H1 (cell line): ENCODE measurements around the gene CD53. TPM values are rescaled to one million over a fixed set of nuclear protein-coding genes. Genes with fewer than 3 reads are reported as not detected.

Experiments used
- CTCF ChIA-PET: fragments of 300-600 bp; sonication (Branson Sonifier 250); formaldehyde crosslinking; loops from one replicate; lab custom pipeline; 2021; ENCODE audit not compliant: partially characterized antibody; lab: Charles Lee
- POLR2A ChIA-PET: fragments of 300-600 bp; sonication (Branson Sonifier 250); formaldehyde crosslinking; loops from one replicate; lab custom pipeline; 2021; ENCODE audit warnings: inconsistent platforms; ENCODE audit not compliant: partially characterized antibody; lab: Charles Lee
- DNase-seq, 2 experiments: peaks; one replicate each; pipeline versions ENCODE4 v3.0.0 to v3.0.0-alpha.2; 2010 to 2022; ENCODE audit warnings: low spot score in 2 of 2, low read depth in 1 of 2, mixed read lengths in 1 of 2
- FAIRE-seq: peaks from 2 replicates; lab custom pipeline; 2011; peaks lifted over from hg19 to GRCh38; lab: Jason Lieb, UNC
- H2AFZ ChIP-seq: 2 replicates; pipeline ENCODE4 v1.8.1; 2012; ENCODE audit warnings: low read length, inconsistent platforms
- H2AK5ac ChIP-seq: 2 replicates; pipeline ENCODE4 v1.6.1; 2013; ENCODE audit warnings: low read depth, low read length
- H2BK120ac ChIP-seq: replicated peaks from 2 replicates; pipeline ENCODE3; 2013; ENCODE audit warnings: low read depth, low read length, inconsistent platforms
- H2BK12ac ChIP-seq: 2 replicates; pipeline ENCODE4 v1.6.1; 2013; ENCODE audit warnings: low read depth, low read length
- H2BK15ac ChIP-seq: 2 replicates; pipeline ENCODE4 v1.6.1; 2013; ENCODE audit warnings: low read length
- H2BK20ac ChIP-seq: 2 replicates; pipeline ENCODE4 v1.6.1; 2013; ENCODE audit warnings: low read length
- H2BK5ac ChIP-seq: 2 replicates; pipeline ENCODE4 v1.6.1; 2013; ENCODE audit warnings: low read depth, low read length
- H3K14ac ChIP-seq: 2 replicates; pipeline ENCODE4 v1.6.1; 2013; ENCODE audit warnings: inconsistent platforms; ENCODE audit not compliant: insufficient read length
- H3K18ac ChIP-seq: 2 replicates; pipeline ENCODE4 v1.6.1; 2013; ENCODE audit warnings: low read length; ENCODE audit errors: extremely low read depth
- H3K23ac ChIP-seq: 2 replicates; pipeline ENCODE4 v1.6.1; 2013; ENCODE audit warnings: inconsistent platforms; ENCODE audit not compliant: insufficient read length
- H3K23me2 ChIP-seq: 2 replicates; pipeline ENCODE4 v1.6.1; 2013; ENCODE audit warnings: low read depth, low read length
- H3K27ac ChIP-seq: 2 replicates; pipeline ENCODE4 v1.6.1; 2011; ENCODE audit warnings: low read depth, low read length, inconsistent platforms
- H3K27me3 ChIP-seq, 4 experiments: replicated peaks in 1 of 4; 1 replicate in 1 of 4; 2 replicates in 3 of 4; pipeline versions ENCODE4 v1.6.1 to v1.8.1; 2011 to 2013; ENCODE audit warnings: low read length in 3 of 4, mild to moderate bottlenecking in 3 of 4, inconsistent platforms in 2 of 4, mixed read lengths in 2 of 4, moderate library complexity in 1 of 4; ENCODE audit not compliant: control insufficient read depth in 3 of 4, insufficient read depth in 3 of 4; ENCODE audit errors: extremely low read depth in 1 of 4
- H3K36me3 ChIP-seq, 4 experiments: 2 replicates each; pipeline versions ENCODE4 v1.6.1 to v1.8.1; 2011 to 2013; ENCODE audit warnings: mild to moderate bottlenecking in 4 of 4, low read length in 3 of 4, moderate library complexity in 2 of 4, control low read depth in 1 of 4, inconsistent platforms in 1 of 4; ENCODE audit not compliant: insufficient read depth in 4 of 4, control insufficient read depth in 2 of 4
- H3K4ac ChIP-seq: replicated peaks from 2 replicates; pipeline ENCODE3; 2013; ENCODE audit warnings: low read length, low read depth, mixed read lengths, inconsistent platforms; ENCODE audit not compliant: insufficient read length
- H3K4me1 ChIP-seq, 4 experiments: replicated peaks in 1 of 4; 1 replicate in 1 of 4; 2 replicates in 3 of 4; pipeline versions ENCODE4 v1.6.1 to v1.8.1; 2011 to 2013; ENCODE audit warnings: low read length in 3 of 4, inconsistent platforms in 2 of 4, mixed read lengths in 1 of 4; ENCODE audit not compliant: insufficient read depth in 4 of 4, control insufficient read depth in 3 of 4
- H3K4me2 ChIP-seq, 2 experiments: 2 replicates each; pipeline versions ENCODE4 v1.6.1 to v1.8.1; 2011 to 2013; ENCODE audit warnings: low read depth in 2 of 2, low read length in 2 of 2, control low read depth in 1 of 2, inconsistent platforms in 1 of 2, mild to moderate bottlenecking in 1 of 2; ENCODE audit not compliant: insufficient read depth in 1 of 2
- H3K4me3 ChIP-seq, 4 experiments: fragments of 200-600, 300-600 bp in 1 of 4; sonication (generic), shearing (Covaris generic), sonication (Bioruptor Twin) in 1 of 4; 2 replicates each; pipeline versions ENCODE4 v1.5.1 to v1.8.1; 2011 to 2016; ENCODE audit warnings: low read length in 4 of 4, low read depth in 3 of 4, control low read depth in 2 of 4, inconsistent platforms in 2 of 4, mild to moderate bottlenecking in 2 of 4, mixed read lengths in 1 of 4, moderate library complexity in 1 of 4; ENCODE audit not compliant: insufficient read depth in 2 of 4; ENCODE audit errors: extremely low read depth in 1 of 4
- H3K56ac ChIP-seq: replicated peaks from 2 replicates; pipeline ENCODE3; 2013; ENCODE audit warnings: low read depth, mild to moderate bottlenecking, mixed read lengths, low read length, inconsistent platforms; ENCODE audit not compliant: insufficient read length
- H3K79me1 ChIP-seq: 2 replicates; pipeline ENCODE4 v1.6.1; 2013; ENCODE audit warnings: low read depth, low read length, control low read depth
- H3K79me2 ChIP-seq, 2 experiments: 2 replicates each; pipeline versions ENCODE4 v1.6.1 to v1.8.1; 2012 to 2013; ENCODE audit warnings: low read length in 2 of 2, mild to moderate bottlenecking in 2 of 2, inconsistent platforms in 1 of 2; ENCODE audit not compliant: insufficient read depth in 2 of 2, control insufficient read depth in 1 of 2
- H3K9ac ChIP-seq, 4 experiments: replicated peaks in 1 of 4; 1 replicate in 1 of 4; 2 replicates in 3 of 4; pipeline versions ENCODE4 v1.6.1 to v1.8.1; 2011 to 2013; ENCODE audit warnings: low read depth in 3 of 4, low read length in 3 of 4, control low read depth in 2 of 4, mild to moderate bottlenecking in 2 of 4, moderate library complexity in 2 of 4, inconsistent platforms in 1 of 4; ENCODE audit errors: extremely low read depth in 1 of 4
- H3K9me3 ChIP-seq, 2 experiments: 2 replicates each; pipeline versions ENCODE4 v1.6.1 to v1.8.1; 2012 to 2013; ENCODE audit warnings: mild to moderate bottlenecking in 2 of 2, moderate library complexity in 2 of 2, control low read depth in 1 of 2, inconsistent platforms in 1 of 2, low read depth in 1 of 2, low read length in 1 of 2, mixed read lengths in 1 of 2; ENCODE audit not compliant: insufficient read depth in 2 of 2
- H4K20me1 ChIP-seq, 2 experiments: replicated peaks in 1 of 2; 2 replicates each; pipeline versions ENCODE3 to v1.8.1; 2011 to 2013; ENCODE audit warnings: inconsistent platforms in 2 of 2, low read length in 2 of 2, mild to moderate bottlenecking in 1 of 2; ENCODE audit not compliant: insufficient read depth in 2 of 2, control insufficient read depth in 1 of 2
- H4K5ac ChIP-seq: 2 replicates; pipeline ENCODE4 v1.6.1; 2013; ENCODE audit warnings: low read length, low read depth, mixed read lengths, inconsistent platforms; ENCODE audit not compliant: insufficient read length
- H4K8ac ChIP-seq: 2 replicates; pipeline ENCODE4 v1.8.0; 2013; ENCODE audit warnings: mild to moderate bottlenecking, moderate library complexity, low read length, inconsistent platforms; ENCODE audit not compliant: insufficient read depth; ENCODE audit errors: extremely low read depth
- H4K91ac ChIP-seq: replicated peaks from 2 replicates; pipeline ENCODE3; 2013; ENCODE audit warnings: low read length, mixed read lengths, inconsistent platforms; ENCODE audit not compliant: insufficient read length
- ASH2L ChIP-seq: fragments of 200-600, 300-600 bp; sonication (generic); IDR thresholded peaks from one replicate; pipeline ENCODE4 v1.7.1; 2017; ENCODE audit warnings: low read length
- CEBPB ChIP-seq: IDR thresholded peaks from 2 replicates; pipeline ENCODE4 v1.6.1; 2012; ENCODE audit warnings: low read depth, low read length
- CREB1 ChIP-seq: IDR thresholded peaks from 2 replicates; pipeline ENCODE4 v1.6.1; 2012; ENCODE audit warnings: inconsistent platforms
- CTBP2 ChIP-seq: IDR thresholded peaks from 2 replicates; pipeline ENCODE4 v1.7.0; 2011; ENCODE audit warnings: borderline replicate concordance, mild to moderate bottlenecking, moderate library complexity, mixed read lengths, low read length; ENCODE audit not compliant: insufficient read depth, insufficient read length
- HDAC6 ChIP-seq: IDR thresholded peaks from one replicate; pipeline ENCODE4 v1.7.1; 2012; ENCODE audit warnings: low read depth, mild to moderate bottlenecking, inconsistent platforms, low read length, moderate library complexity
- MAFK ChIP-seq: IDR thresholded peaks from 2 replicates; pipeline ENCODE4 v1.6.1; 2012; ENCODE audit warnings: low read depth, mild to moderate bottlenecking, improper control_type of control experiment, low read length
- RAD21 ChIP-seq, 2 experiments: IDR thresholded peaks in 1 of 2; conservative IDR thresholded peaks in 1 of 2; 2 replicates each; pipeline ENCODE4 v1.6.1; 2011; ENCODE audit warnings: low read depth in 2 of 2, low read length in 2 of 2, improper control_type of control experiment in 1 of 2, inconsistent platforms in 1 of 2, mild to moderate bottlenecking in 1 of 2, moderate library complexity in 1 of 2
- SIN3A ChIP-seq, 2 experiments: IDR thresholded peaks in 1 of 2; conservative IDR thresholded peaks in 1 of 2; 2 replicates each; pipeline ENCODE4 v1.6.1; 2011 to 2012; ENCODE audit warnings: low read length in 2 of 2, improper control_type of control experiment in 1 of 2, low read depth in 1 of 2, mild to moderate bottlenecking in 1 of 2
- SUZ12 ChIP-seq: fragments of 200-600 bp; sonication (generic); IDR thresholded peaks from 2 replicates; pipeline ENCODE4 v1.6.1; 2012; ENCODE audit warnings: mild to moderate bottlenecking, inconsistent platforms, low read length, moderate library complexity, mixed read lengths
- TEAD4 ChIP-seq: IDR thresholded peaks from 2 replicates; pipeline ENCODE4 v1.6.1; 2012; ENCODE audit warnings: low read depth, low read length, inconsistent platforms, mixed read lengths
- WGBS, 2 experiments: shearing (Covaris generic) in 1 of 2; methylation state at CpG; one replicate each; pipeline versions ENCODE4 v1.1.6 to v1.1.7; 2013 to 2015; ENCODE audit warnings: low lambda C conversion rate in 2 of 2, mixed read lengths in 2 of 2, inconsistent platforms in 1 of 2, low coverage in 1 of 2, missing lambda C conversion rate in 1 of 2; ENCODE audit not compliant: insufficient replicate concordance in 2 of 2, insufficient coverage in 1 of 2, insufficient read length in 1 of 2; ENCODE audit errors: extremely low coverage in 1 of 2, missing lambda C conversion rate in 1 of 2; 5-methylcytosine and 5-hydroxymethylcytosine counted together
- polyA plus RNA-seq, 7 experiments: library from polyadenylated mRNA; depleted of rRNA in 3 of 7; stranded (reverse) in 5 of 7; unstranded in 2 of 7; fragments of >200 nt in 5 of 7; fragments of 200-250 nt in 2 of 7; gene quantifications; 1 replicate in 5 of 7; 2 replicates in 1 of 7; 4 replicates in 1 of 7; pipeline versions ENCODE4 v1.2.1 to v1.2.3, GENCODE V29; 2011 to 2013; ENCODE audit warnings: missing spikeins in 2 of 7, mixed read lengths in 2 of 7
- total RNA-seq: library from RNA; stranded (reverse); fragmentation: NEBNext Ultra II Directional; extraction: Animal tissue kit (Norgen Biotek cat#: 25700); gene quantifications from 2 replicates; pipeline ENCODE4 v1.2.1, GENCODE V29; 2021

CD53 gene
- total and polyA plus RNA-seq, 2 of the 8 experiments (the other 6 are each of a cell fraction or from before 2014, with no cell fraction given) = 0.56 to 1.0 TPM

- no peak overlapping the region for H3K4me2 ChIP-seq
- H2BK5ac ChIP-seq = no peak overlapping the region
- H4K91ac ChIP-seq = no peak overlapping the region
- CTCF ChIA-PET = no interaction called here
- H3K4ac ChIP-seq = no peak overlapping the region
- 80 to 100% methylated on average over 2 to 6 of the region's 6 CpGs for WGBS, 2 experiments
- no peaks in the 10 kb centered on the region for H4K20me1 ChIP-seq
- no peaks in the 10 kb centered on the region for H3K36me3 ChIP-seq
- POLR2A ChIA-PET = no interaction called here
- no peak overlapping the region for H4K8ac ChIP-seq
- H3K18ac ChIP-seq = no peak overlapping the region
- no peak for DNase-seq
- no peaks in the 10 kb centered on the region for H3K79me1 ChIP-seq
- no peak overlapping the region for H3K9ac ChIP-seq
- H3K27me3 ChIP-seq = no peaks in the 10 kb centered on the region
- H2BK20ac ChIP-seq = no peak overlapping the region
- no peak overlapping the region for H2BK12ac ChIP-seq
- no peak overlapping the region for H3K14ac ChIP-seq
- no peak overlapping the region for H3K23ac ChIP-seq
- H2AK5ac ChIP-seq = no peak overlapping the region
- no peaks in the 10 kb centered on the region for H3K23me2 ChIP-seq
- TF ChIP-seq CEBPB (no peak), SUZ12 (no peak), CREB1 (no peak), MAFK (no peak), SIN3A (conservative IDR thresholded peaks at IDR 0.05 in 1 of 2, IDR thresholded peaks at IDR 0.05 in 1 of 2; ENCODE audit: low read depth in 1 of 2, low read length in 2 of 2) (no peak), CTBP2 (no peak), ASH2L (no peak), TEAD4 (no peak), HDAC6 (no peak), RAD21 (IDR thresholded peaks at IDR 0.05 in 1 of 2, conservative IDR thresholded peaks at IDR 0.05 in 1 of 2; ENCODE audit: low read depth in 2 of 2, low read length in 2 of 2) (no peak)
- TF ChIP-seq, all 59 proteins: peak for 0
- H3K9me3 ChIP-seq = peaks cover 0 to 12% of the 10 kb centered on the region in 2 experiments; a peak in 1 of 4 replicates
- no peaks in the 10 kb centered on the region for H3K4me1 ChIP-seq
- H4K5ac ChIP-seq = no peak overlapping the region
- no peak for FAIRE-seq
- no peak overlapping the region for H3K56ac ChIP-seq
- H3K79me2 ChIP-seq = no peaks in the 10 kb centered on the region
- H3K27ac ChIP-seq = no peak overlapping the region
- H2BK120ac ChIP-seq = no peak overlapping the region
- no peak overlapping the region for H2AFZ ChIP-seq
- no peak overlapping the region for H2BK15ac ChIP-seq
- H3K4me3 ChIP-seq = no peak overlapping the region
Observed at GRCh38 chr1:110877364-110877763, 4.4 kb downstream of the CD53 start.
